HepG2 (cell line): Measurements from ENCODE around the gene ZG16. TPM values are rescaled to one million over a fixed set of nuclear protein-coding genes. Genes with fewer than 3 reads are reported as not detected.
A peak's percentile ranks its signal among the peaks of the same experiment; 100 is the strongest.

ENCODE experiments used
- ADNP ChIP-seq: sonication (generic); formaldehyde crosslinking; IDR thresholded peaks from 2 replicates; pipeline ENCODE4 v1.4.0; 2020; ENCODE audit warnings: missing genetic modification reagents
- AHR ChIP-seq: IDR thresholded peaks from 2 replicates; pipeline ENCODE4 v1.6.1; 2018; ENCODE audit warnings: missing genetic modification reagents, missing compliant biosample characterization
- AKAP8 ChIP-seq: sonication (generic); formaldehyde crosslinking; IDR thresholded peaks from 2 replicates; pipeline ENCODE4 v1.5.1; 2020; ENCODE audit warnings: mild to moderate bottlenecking, missing genetic modification reagents
- CREM ChIP-seq, 2 experiments: sonication (generic) in 1 of 2; formaldehyde crosslinking in 1 of 2; IDR thresholded peaks; 2 replicates each; pipeline versions ENCODE4 v1.4.0 to v1.6.1; 2016 to 2020; ENCODE audit warnings: antibody characterized with exemption in 1 of 2, mild to moderate bottlenecking in 1 of 2, missing genetic modification reagents in 1 of 2
- EP300 ChIP-seq, 3 experiments: sonication (generic) in 1 of 3; formaldehyde crosslinking in 1 of 3; IDR thresholded peaks; 2 replicates each; pipeline versions ENCODE4 v1.5.1 to v1.6.1; 2011 to 2020; ENCODE audit warnings: low read depth in 2 of 3, low read length in 2 of 3, borderline replicate concordance in 1 of 3, improper control_type of control experiment in 1 of 3, mild to moderate bottlenecking in 1 of 3, missing genetic modification reagents in 1 of 3, moderate library complexity in 1 of 3
- FLYWCH1 ChIP-seq: sonication (generic); formaldehyde crosslinking; IDR thresholded peaks from 2 replicates; pipeline ENCODE4 v1.8.1; 2023; ENCODE audit warnings: mild to moderate bottlenecking, missing genetic modification reagents
- GABPA ChIP-seq, 2 experiments: IDR thresholded peaks; 2 replicates each; pipeline ENCODE4 v1.6.1; 2011 to 2016; ENCODE audit warnings: low read depth in 2 of 2, low read length in 1 of 2, missing biosample characterization in 1 of 2, missing genetic modification characterization in 1 of 2
- HMG20B ChIP-seq: conservative IDR thresholded peaks from 2 replicates; pipeline ENCODE4 v1.6.1; 2016; ENCODE audit warnings: missing genetic modification reagents, missing compliant biosample characterization
- HOXD1 ChIP-seq: sonication (generic); formaldehyde crosslinking; IDR thresholded peaks from 2 replicates; pipeline ENCODE4 v1.5.0; 2020; ENCODE audit warnings: missing genetic modification reagents
- KLF6 ChIP-seq: IDR thresholded peaks from 2 replicates; pipeline ENCODE4 v1.8.0; 2016; ENCODE audit warnings: missing biosample characterization, missing genetic modification reagents
- KMT2B ChIP-seq: IDR thresholded peaks from 2 replicates; pipeline ENCODE4 v1.6.1; 2016; ENCODE audit warnings: missing genetic modification reagents, missing compliant biosample characterization
- MEIS2 ChIP-seq: sonication (generic); formaldehyde crosslinking; IDR thresholded peaks from 2 replicates; pipeline ENCODE4 v1.9.0; 2021; ENCODE audit warnings: mild to moderate bottlenecking, missing genetic modification reagents
- NFRKB ChIP-seq: fragments of 450-650 bp; IDR thresholded peaks from 2 replicates; pipeline ENCODE4 v1.6.1; 2017
- NPAS2 ChIP-seq: sonication (generic); formaldehyde crosslinking; IDR thresholded peaks from 2 replicates; pipeline ENCODE4 v1.8.0; 2022; ENCODE audit warnings: mild to moderate bottlenecking, missing genetic modification reagents, borderline replicate concordance
- NR2C2 ChIP-seq: sonication (generic); formaldehyde crosslinking; IDR thresholded peaks from 2 replicates; pipeline ENCODE4 v1.4.0; 2020; ENCODE audit warnings: missing genetic modification reagents, mild to moderate bottlenecking, moderate library complexity, borderline replicate concordance
- SRSF4 ChIP-seq: fragments of 200-400 bp; formaldehyde crosslinking; IDR thresholded peaks from one replicate; pipeline ENCODE4 v1.6.1; 2018; ENCODE audit warnings: mild to moderate bottlenecking, low read depth, low read length, moderate library complexity; ENCODE audit not compliant: poor library complexity, severe bottlenecking
- TOE1 ChIP-seq: sonication (generic); formaldehyde crosslinking; IDR thresholded peaks from 2 replicates; pipeline ENCODE4 v1.4.0; 2020; ENCODE audit warnings: mild to moderate bottlenecking, missing genetic modification reagents
- U2AF1 ChIP-seq: fragments of 200-400 bp; formaldehyde crosslinking; optimal IDR thresholded peaks from 2 replicates; pipeline ENCODE3; 2017; ENCODE audit warnings: mild to moderate bottlenecking, low read depth, low read length
- ZNF251 ChIP-seq: sonication (generic); formaldehyde crosslinking; IDR thresholded peaks from 2 replicates; pipeline ENCODE4 v1.9.0; 2021; ENCODE audit warnings: mild to moderate bottlenecking, missing genetic modification reagents
- ZNF431 ChIP-seq: sonication (generic); formaldehyde crosslinking; IDR thresholded peaks from 2 replicates; pipeline ENCODE4 v1.9.0; 2022; ENCODE audit warnings: missing genetic modification reagents, low read depth, mild to moderate bottlenecking, borderline replicate concordance
- ZNF432 ChIP-seq: sonication (generic); formaldehyde crosslinking; IDR thresholded peaks from 2 replicates; pipeline ENCODE4 v1.5.0; 2020; ENCODE audit warnings: missing genetic modification reagents, mild to moderate bottlenecking, borderline replicate concordance
- ZNF572 ChIP-seq: sonication (generic); formaldehyde crosslinking; IDR thresholded peaks from 2 replicates; pipeline ENCODE4 v1.5.1; 2020; ENCODE audit warnings: mild to moderate bottlenecking, missing genetic modification reagents
- ZNF724P ChIP-seq: sonication (generic); formaldehyde crosslinking; IDR thresholded peaks from 2 replicates; pipeline ENCODE4 v1.8.0; 2022; ENCODE audit warnings: missing genetic modification reagents, borderline replicate concordance
- ZSCAN20 ChIP-seq: sonication (generic); formaldehyde crosslinking; IDR thresholded peaks from 2 replicates; pipeline ENCODE4 v1.4.0; 2020; ENCODE audit warnings: missing genetic modification reagents, mild to moderate bottlenecking, borderline replicate concordance
- polyA plus RNA-seq, 8 experiments: library from polyadenylated mRNA; depleted of rRNA in 3 of 8; stranded (reverse) in 7 of 8; unstranded in 1 of 8; fragments of >200 nt; fragmentation: Illumina TruSeq in 4 of 8; extraction: Trizol in 4 of 8; gene quantifications; 2 replicates each; pipeline versions ENCODE4 v1.2.1 to v1.2.3, GENCODE V29; 2011 to 2016; ENCODE audit warnings: low read depth in 4 of 8, missing spikeins in 1 of 8, mixed read lengths in 1 of 8; ENCODE audit not compliant: insufficient read depth in 1 of 8
- total RNA-seq, 5 experiments: library from RNA; depleted of rRNA; stranded (reverse); fragments of >200 nt; fragmentation: Illumina TruSeq; extraction: Trizol; gene quantifications; 2 replicates each; pipeline ENCODE4 v1.2.3, GENCODE V29; 2016; ENCODE audit warnings: low read depth in 1 of 5
- TF ChIP-seq, protein P1 (sequence below): sonication (generic); formaldehyde crosslinking; IDR thresholded peaks from 2 replicates; pipeline ENCODE4 v1.5.0; 2020; ENCODE audit warnings: mild to moderate bottlenecking, missing genetic modification reagents

Gene ZG16
- total and polyA plus RNA-seq, 2 of the 13 experiments (the other 11 are each of a cell fraction or from before 2014, with no cell fraction given): 0.04 to 0.07 TPM

DNA sequence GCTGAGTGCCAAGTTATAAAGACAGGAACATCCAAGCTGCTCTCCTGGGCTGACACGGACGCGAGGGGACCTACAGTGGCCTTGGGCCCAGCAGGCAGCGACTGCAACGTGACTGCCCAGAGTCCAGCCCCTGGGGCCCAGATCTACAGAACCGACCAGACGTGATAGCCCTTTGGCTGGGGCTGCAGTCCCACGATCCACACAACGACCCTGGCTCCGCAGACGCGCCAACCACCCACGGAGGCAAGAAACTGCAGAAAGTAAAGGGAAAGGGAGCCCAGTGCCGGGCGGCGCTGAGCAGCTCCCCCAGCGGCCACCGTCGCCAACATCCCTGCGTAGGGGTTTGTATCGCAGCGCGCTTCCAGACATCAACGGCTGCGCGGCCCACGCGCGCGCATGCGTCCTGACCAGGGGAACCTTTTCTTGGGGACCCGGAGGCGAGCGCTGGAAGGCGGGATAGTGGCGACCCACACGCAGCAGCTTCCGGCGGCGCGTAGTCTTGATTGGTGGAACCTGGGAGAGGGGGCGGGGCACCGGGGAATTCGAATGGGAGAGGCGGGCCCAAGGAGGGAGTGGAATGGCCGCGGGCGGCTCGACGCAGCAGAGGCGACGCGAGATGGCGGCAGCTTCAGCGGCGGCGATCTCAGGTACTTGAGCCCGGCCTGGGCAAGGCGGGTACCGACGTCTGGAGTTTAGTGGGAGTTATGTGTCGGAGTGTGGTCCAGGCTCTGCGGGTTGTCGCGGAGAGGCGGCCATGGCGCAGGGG is 12.3 kb downstream of the ZG16 start, which contains the start of gene KIF22 (continued):
- TF ChIP-seq KMT2B (CRISPR knock-in tag) (peak; percentile 89), NR2C2 (CRISPR knock-in tag) (peak; percentile 93), FLYWCH1 (0 out of 2 replicates have a peak, but pooled peaks have one; percentile 15), KLF6 (CRISPR knock-in tag) (peak; percentile 74; the same call in 1 of the 2 replicates), TOE1 (0 out of 2 replicates have a peak, but pooled peaks have one; percentile 54), MEIS2 (CRISPR knock-in tag) (peak; percentile 61), HMG20B (no peak), ZSCAN20 (CRISPR knock-in tag) (no peak; the same call in 1 of the 2 replicates), ZNF724P (CRISPR knock-in tag) (no peak), ZNF432 (CRISPR knock-in tag) (no peak), EP300 (IDR thresholded peaks at IDR 0.05; ENCODE audit: low read depth in 2 of 2, low read length in 2 of 2) (peak; percentile 29 to 43; a peak in 2 of 4 replicates), EP300 (CRISPR knock-in tag; IDR thresholded peaks at IDR 0.05; ENCODE audit: borderline replicate concordance) (no peak; the same call in 1 of the 2 replicates), GABPA (IDR thresholded peaks at IDR 0.05; ENCODE audit: low read depth, low read length) (peak; percentile 95), GABPA (CRISPR knock-in tag; IDR thresholded peaks at IDR 0.05; ENCODE audit: low read depth) (peak; percentile 97), HOXD1 (peak; percentile 64), NFRKB (no peak), ZNF251 (CRISPR knock-in tag) (no peak), ADNP (CRISPR knock-in tag) (no peak), CREM (IDR thresholded peaks at IDR 0.05) (peak; percentile 78), CREM (CRISPR knock-in tag; IDR thresholded peaks at IDR 0.05) (peak; percentile 27; the same call in 1 of the 2 replicates), AHR (CRISPR knock-in tag) (peak; percentile 82; the same call in 1 of the 2 replicates), ZNF572 (no peak; the same call in 1 of the 2 replicates), AKAP8 (CRISPR knock-in tag) (peak; percentile 79), NPAS2 (CRISPR knock-in tag) (no peak), SRSF4 (no peak), ZNF431 (peak; percentile 35), U2AF1 (peak; percentile 50)
- TF ChIP-seq, protein P1, sequence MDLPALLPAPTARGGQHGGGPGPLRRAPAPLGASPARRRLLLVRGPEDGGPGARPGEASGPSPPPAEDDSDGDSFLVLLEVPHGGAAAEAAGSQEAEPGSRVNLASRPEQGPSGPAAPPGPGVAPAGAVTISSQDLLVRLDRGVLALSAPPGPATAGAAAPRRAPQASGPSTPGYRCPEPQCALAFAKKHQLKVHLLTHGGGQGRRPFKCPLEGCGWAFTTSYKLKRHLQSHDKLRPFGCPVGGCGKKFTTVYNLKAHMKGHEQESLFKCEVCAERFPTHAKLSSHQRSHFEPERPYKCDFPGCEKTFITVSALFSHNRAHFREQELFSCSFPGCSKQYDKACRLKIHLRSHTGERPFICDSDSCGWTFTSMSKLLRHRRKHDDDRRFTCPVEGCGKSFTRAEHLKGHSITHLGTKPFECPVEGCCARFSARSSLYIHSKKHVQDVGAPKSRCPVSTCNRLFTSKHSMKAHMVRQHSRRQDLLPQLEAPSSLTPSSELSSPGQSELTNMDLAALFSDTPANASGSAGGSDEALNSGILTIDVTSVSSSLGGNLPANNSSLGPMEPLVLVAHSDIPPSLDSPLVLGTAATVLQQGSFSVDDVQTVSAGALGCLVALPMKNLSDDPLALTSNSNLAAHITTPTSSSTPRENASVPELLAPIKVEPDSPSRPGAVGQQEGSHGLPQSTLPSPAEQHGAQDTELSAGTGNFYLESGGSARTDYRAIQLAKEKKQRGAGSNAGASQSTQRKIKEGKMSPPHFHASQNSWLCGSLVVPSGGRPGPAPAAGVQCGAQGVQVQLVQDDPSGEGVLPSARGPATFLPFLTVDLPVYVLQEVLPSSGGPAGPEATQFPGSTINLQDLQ: peak; percentile 72; the same call in 1 of the 2 replicates
